Heart right ventricle (tissue), 16 donors: ENCODE results near the gene EIF1. TPM values are rescaled to one million over a fixed set of nuclear protein-coding genes. Genes with fewer than 3 reads are reported as not detected.
"Not testable (repeated sequence)": the region's sequence is repeated elsewhere in the genome, so short reads cannot be mapped to it uniquely, and the experiment has no call there.

Experiments
- ATAC-seq, 8 donors: fragments of 200-7000 bp; cut with Tn5 transposase; one replicate each; pipeline ENCODE4 v1.9.1; 2020; ENCODE audit warnings: mild to moderate bottlenecking in 8 of 8, moderate library complexity in 8 of 8, moderate number of reproducible peaks in 1 of 8
- DNase-seq, 2 donors: peaks; one replicate each; pipeline ENCODE4 v3.0.0-alpha.2; 2020
- H3K27ac ChIP-seq, 10 donors: fragments of 200-600 bp; sonication (generic) in 2 of 10; one replicate each; pipeline versions ENCODE4 v1.5.0 to v1.8.0; 2020 to 2022; ENCODE audit warnings: mild to moderate bottlenecking in 3 of 10
- H3K27me3 ChIP-seq, 7 donors: fragments of 200-600 bp; one replicate each; pipeline ENCODE4 v1.8.0; 2021 to 2022; ENCODE audit warnings: mild to moderate bottlenecking in 2 of 7
- H3K36me3 ChIP-seq, 9 donors: fragments of 200-600 bp; sonication (generic) in 1 of 9; one replicate each; pipeline versions ENCODE4 v1.5.0 to v1.8.0; 2020 to 2022; ENCODE audit warnings: mild to moderate bottlenecking in 2 of 9
- H3K4me1 ChIP-seq, 9 donors: fragments of 200-600 bp; sonication (generic) in 1 of 9; one replicate each; pipeline versions ENCODE4 v1.5.0 to v1.8.0; 2020 to 2022; ENCODE audit warnings: mild to moderate bottlenecking in 4 of 9
- H3K4me3 ChIP-seq, 10 donors: fragments of 200-600 bp; sonication (generic) in 2 of 10; one replicate each; pipeline versions ENCODE4 v1.5.0 to v1.8.0; 2020 to 2022; ENCODE audit warnings: mild to moderate bottlenecking in 7 of 10, moderate library complexity in 2 of 10
- H3K9me3 ChIP-seq, 11 donors: fragments of 200-600 bp in 10 of 11; sonication (generic) in 2 of 11; one replicate each; pipeline versions ENCODE4 v1.5.0 to v1.8.0; 2013 to 2022; ENCODE audit warnings: mild to moderate bottlenecking in 2 of 11, control low read depth in 1 of 11, moderate library complexity in 1 of 11
- CTCF ChIP-seq, 9 donors: fragments of 200-600 bp; sonication (generic) in 2 of 9; IDR thresholded peaks; one replicate each; pipeline versions ENCODE4 v1.5.0 to v1.8.0; 2021 to 2022; ENCODE audit warnings: antibody characterized with exemption in 9 of 9, mild to moderate bottlenecking in 5 of 9, moderate library complexity in 1 of 9
- WGBS, 2 donors: extraction: QIAGEN DNeasy Blood & Tissue Kit; methylation state at CpG; one replicate each; pipeline ENCODE4 v1.1.7; 2013; ENCODE audit warnings: inconsistent platforms in 1 of 2; 5-methylcytosine and 5-hydroxymethylcytosine counted together
- intact Hi-C, 10 donors: fragments of 100-400 bp; cut with DNase I; formaldehyde crosslinking; loops; one replicate each; pipeline versions ENCODE4 v1.11.1 to v1.14.2; 2022
- polyA plus RNA-seq, 2 donors: library from polyadenylated mRNA; stranded (reverse); fragments of 200-250 nt; gene quantifications; one replicate each; pipeline ENCODE4 v1.2.3, GENCODE V29; 2013
- total RNA-seq, 10 donors: library from RNA; stranded (reverse); fragmentation: NEBNext Ultra II Directional in 3 of 10; extraction: Animal tissue kit (Norgen Biotek cat#: 25700) in 3 of 10; gene quantifications; one replicate each; pipeline versions ENCODE4 v1.2.1 to v1.2.4, GENCODE V29; 2021 to 2023
- donor health status: Arrhythmogenic right ventricular cardiomyopathy.
- donor health status: ischemic (EF 13 %, LVEDD 7.1; RV severe dilation, severe dysfunction).
- donor health status: healthy with polysubstance abuse.
- donor health status: DM: no; HTN: yes; CAD: no.
- donor health status: DM: no; HTN: no; CAD: no.
- donor health status: ischemic (EF 25% LVEDD 6.9; RV normal size, moderate dysfunction).
- donor health status: ischemic (EF 25% LVEDD 5.7; RV mildly dilated, moderate dysfunction).
- donor health status: healthy.
- donor health status: DM: yes; HTN: yes; CAD: no.
- donor health status: Ischemic cardiomyopathy.
- donor health status: ischemic (EF 35%, LVEDD 5.7; RV mildly dilated, moderate dysfunction).
- donor health status: nonischemic (EF 11% LVEDD 7.7; RV severe dilation, severe dysfunction).
- donor health status: DM: yes; HTN: yes; CAD: no.
- donor health status: PGD.
- donor health status: ischemic (EF 29% LVEDD 5.4; RV normal size, mild dysfunction).
- donor health status: nonischemic (EF 23%, LVEDD 6.1; RV moderate dilation, normal function).

The EIF1 gene
- total and polyA plus RNA-seq, 12 donors = 551 to 1,330 (median 1,272) TPM

- ATAC-seq (peak in 5 of 8 donors; percentile 9 to 53 (median 39)), DNase-seq (peak in 1 of 2 donors; percentile 73)
- peaks cover 0 to 46% (median 34%) of the 10 kb centered on the region in 9 donors for H3K36me3 ChIP-seq
- WGBS, 2 donors = 54 to 59% methylated on average over 11 of the region's 11 CpGs
- peak overlapping the region in 5 of 10 donors; percentile 42 to 62 (median 47) for H3K27ac ChIP-seq
- no peaks in the 10 kb centered on the region for H3K27me3 ChIP-seq
- TF ChIP-seq CTCF (IDR thresholded peaks at IDR 0.05) = peak; percentile 78 to 87 (median 83)
- no peak overlapping the region for H3K4me3 ChIP-seq
- H3K4me1 ChIP-seq = peaks cover 4 to 48% (median 34%) of the 10 kb centered on the region in 9 donors
- intact Hi-C loops = no loop called here
- H3K9me3 ChIP-seq = no peaks in the 10 kb centered on the region
Observed at GRCh38 chr17:41695954-41696757, 7.5 kb downstream of the EIF1 start.

- DNase-seq = peak; percentile 44 to 80
- Histone ChIP-seq H3K27ac (peak overlapping the region in 8 of 10 donors; percentile 2 to 66 (median 46)), H3K36me3 (peaks cover 0 to 34% (median 22%) of the 10 kb centered on the region in 9 donors), H3K27me3 (no peaks in the 10 kb centered on the region), H3K4me3 (no peak overlapping the region), H3K9me3 (no peaks in the 10 kb centered on the region), H3K4me1 (peaks cover 4 to 36% (median 24%) of the 10 kb centered on the region in 9 donors)
- WGBS, 2 donors = 30 to 34% methylated on average over 6 of the region's 6 CpGs
- intact Hi-C loops = no loop called here
- no peak for TF ChIP-seq CTCF (IDR thresholded peaks at IDR 0.05)
- ATAC-seq = peak; percentile 65 to 94 (median 90)
Observed at GRCh38 chr17:41697122-41697962, 8.7 kb downstream of the EIF1 start.

GRCh38 chr17:41700843-41701242 is 12.2 kb downstream of the EIF1 start:
- H3K27me3 ChIP-seq, H3K27ac ChIP-seq, H3K36me3 ChIP-seq, ATAC-seq, DNase-seq, H3K9me3 ChIP-seq, H3K4me3 ChIP-seq, intact Hi-C loops: not testable (repeated sequence)
- H3K4me1 ChIP-seq = peaks cover 4 to 23% (median 20%) of the 10 kb centered on the region in 9 donors
- WGBS, 2 donors = 88 to 95% methylated on average over 3 of the region's 3 CpGs

GRCh38 chr17:41702712-41703111 is 14.0 kb downstream of the EIF1 start:
- no peak for ATAC-seq
- intact Hi-C loops = no loop called here
- 91 to 92% methylated on average over 8 of the region's 8 CpGs for WGBS, 2 donors
- no peak overlapping the region for H3K27ac ChIP-seq
- H3K4me3 ChIP-seq = no peak overlapping the region
- peaks cover 0 to 5% (median 2%) of the 10 kb centered on the region in 9 donors for H3K4me1 ChIP-seq
- DNase-seq = no peak
- no peak for TF ChIP-seq CTCF (IDR thresholded peaks at IDR 0.05)
- H3K36me3 ChIP-seq = no peaks in the 10 kb centered on the region
- H3K9me3 ChIP-seq = no peaks in the 10 kb centered on the region
- no peaks in the 10 kb centered on the region for H3K27me3 ChIP-seq
